ENCODE results near the gene SDC3.
A peak's percentile ranks its signal among the peaks of the same experiment; 100 is the strongest.
"Not testable (repeated sequence)": the region's sequence is repeated elsewhere in the genome, so short reads cannot be mapped to it uniquely, and the experiment has no call there.

SDC3 gene

GRCh38 chr1:30947212-30947611 is 38.7 kb upstream of the SDC3 start:
- Histone ChIP-seq H3K9ac (ENCODE audit: low read depth, low read length) (no peak overlapping the region), H3K9me3 (ENCODE audit: control insufficient read depth, insufficient read depth, low read length) (no peaks in the 10 kb centered on the region), H3K4me3 (ENCODE audit: low read depth, low read length) (no peak overlapping the region), H3K27ac (ENCODE audit: low read depth, low read length) (no peak overlapping the region), H3K27me3 (ENCODE audit: control insufficient read depth, insufficient read depth, low read length) (no peaks in the 10 kb centered on the region), H3K4me1 (ENCODE audit: control insufficient read depth, insufficient read depth, low read length) (no peaks in the 10 kb centered on the region), H3K36me3 (ENCODE audit: control insufficient read depth, insufficient read depth, low read length) (peaks cover 88% of the 10 kb centered on the region)

DNA sequence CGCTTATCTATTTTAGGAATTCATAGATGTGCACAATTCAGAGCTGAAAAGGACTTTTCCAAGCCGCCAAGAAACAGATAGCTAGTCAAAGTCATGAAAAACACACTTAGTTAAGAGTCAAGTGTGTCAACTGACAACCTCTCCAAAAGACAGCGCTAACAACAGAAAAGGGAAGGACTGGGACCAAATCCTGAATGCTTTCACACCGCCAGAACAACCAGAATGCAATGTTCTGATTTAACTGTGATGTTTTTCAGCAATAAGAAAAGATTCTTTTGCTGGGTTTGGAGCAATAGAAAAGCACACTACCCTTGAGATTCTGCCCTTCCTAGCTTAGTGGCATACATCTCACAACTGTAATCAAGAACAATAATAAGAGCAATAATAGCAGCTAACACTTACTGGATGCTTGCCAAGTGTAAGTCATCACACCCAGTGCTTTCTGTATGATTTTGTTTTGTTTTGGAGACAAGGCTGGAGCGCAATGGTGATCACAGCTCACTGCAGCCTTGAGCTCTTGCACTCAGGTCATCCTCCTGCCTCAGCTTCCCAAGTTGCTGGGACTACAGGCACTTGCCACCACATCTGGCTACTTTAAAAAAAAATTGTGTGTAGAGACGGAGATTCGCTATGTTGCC is 33.9 kb upstream of the SDC3 start:
- H3K27ac ChIP-seq (ENCODE audit: low read depth, low read length) = no peak overlapping the region
- H3K4me1 ChIP-seq (ENCODE audit: control insufficient read depth, insufficient read depth, low read length) = no peaks in the 10 kb centered on the region
- no peaks in the 10 kb centered on the region for H3K27me3 ChIP-seq (ENCODE audit: control insufficient read depth, insufficient read depth, low read length)
- H3K4me3 ChIP-seq (ENCODE audit: low read depth, low read length) = no peak overlapping the region
- no peak overlapping the region for H3K9ac ChIP-seq (ENCODE audit: low read depth, low read length)
- H3K36me3 ChIP-seq (ENCODE audit: control insufficient read depth, insufficient read depth, low read length) = peaks cover 89% of the 10 kb centered on the region
- H3K9me3 ChIP-seq (ENCODE audit: control insufficient read depth, insufficient read depth, low read length) = no peaks in the 10 kb centered on the region

GRCh38 chr1:30940541-30940940 is 32.0 kb upstream of the SDC3 start:
- Histone ChIP-seq H3K9ac (ENCODE audit: low read depth, low read length) (no peak overlapping the region), H3K4me1 (ENCODE audit: control insufficient read depth, insufficient read depth, low read length) (no peaks in the 10 kb centered on the region), H3K27me3 (ENCODE audit: control insufficient read depth, insufficient read depth, low read length) (no peaks in the 10 kb centered on the region), H3K27ac (ENCODE audit: low read depth, low read length) (no peak overlapping the region), H3K9me3 (ENCODE audit: control insufficient read depth, insufficient read depth, low read length) (no peaks in the 10 kb centered on the region), H3K36me3 (ENCODE audit: control insufficient read depth, insufficient read depth, low read length) (peaks cover 89% of the 10 kb centered on the region), H3K4me3 (ENCODE audit: low read depth, low read length) (no peak overlapping the region)

- no peak overlapping the region for H3K27ac ChIP-seq (ENCODE audit: low read depth, low read length)
- H3K36me3 ChIP-seq (ENCODE audit: control insufficient read depth, insufficient read depth, low read length) = peaks cover 87% of the 10 kb centered on the region
- H3K27me3 ChIP-seq (ENCODE audit: control insufficient read depth, insufficient read depth, low read length) = no peaks in the 10 kb centered on the region
- no peak overlapping the region for H3K9ac ChIP-seq (ENCODE audit: low read depth, low read length)
- no peak overlapping the region for H3K4me3 ChIP-seq (ENCODE audit: low read depth, low read length)
- no peaks in the 10 kb centered on the region for H3K9me3 ChIP-seq (ENCODE audit: control insufficient read depth, insufficient read depth, low read length)
- no peaks in the 10 kb centered on the region for H3K4me1 ChIP-seq (ENCODE audit: control insufficient read depth, insufficient read depth, low read length)
Observed at GRCh38 chr1:30936541-30937171, 28.1 kb upstream of the SDC3 start.

DNA sequence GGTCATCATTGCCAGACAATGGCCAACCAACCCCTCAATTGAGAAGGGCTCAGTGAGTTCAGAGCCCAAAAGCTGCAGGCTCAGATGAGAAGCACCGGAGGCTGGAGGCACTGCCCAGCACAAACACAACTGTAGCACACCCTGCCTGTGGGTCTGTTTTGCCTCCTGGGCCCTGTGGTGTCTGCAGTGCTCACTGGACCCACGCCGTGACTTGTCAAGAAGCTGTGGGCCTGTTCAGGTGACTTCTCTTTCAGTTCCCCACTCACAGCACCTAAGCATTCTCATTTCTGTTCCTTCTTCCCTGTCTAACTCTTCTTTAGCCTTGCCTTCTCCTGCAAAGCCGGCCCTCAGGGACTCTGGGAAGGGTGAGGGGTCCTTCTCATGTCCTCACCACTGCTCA is 27.2 kb upstream of the SDC3 start:
- H3K36me3 ChIP-seq (ENCODE audit: control insufficient read depth, insufficient read depth, low read length) = peaks cover 78% of the 10 kb centered on the region
- not testable (repeated sequence) for H3K9me3 ChIP-seq (ENCODE audit: control insufficient read depth, insufficient read depth, low read length); H3K27me3 ChIP-seq (ENCODE audit: control insufficient read depth, insufficient read depth, low read length); H3K27ac ChIP-seq (ENCODE audit: low read depth, low read length); H3K4me1 ChIP-seq (ENCODE audit: control insufficient read depth, insufficient read depth, low read length); H3K4me3 ChIP-seq (ENCODE audit: low read depth, low read length); H3K9ac ChIP-seq (ENCODE audit: low read depth, low read length)

- Histone ChIP-seq H3K27me3 (ENCODE audit: control insufficient read depth, insufficient read depth, low read length) (no peaks in the 10 kb centered on the region), H3K9me3 (ENCODE audit: control insufficient read depth, insufficient read depth, low read length) (no peaks in the 10 kb centered on the region), H3K27ac (ENCODE audit: low read depth, low read length) (peak overlapping the region; percentile 18), H3K36me3 (ENCODE audit: control insufficient read depth, insufficient read depth, low read length) (peaks cover 67% of the 10 kb centered on the region), H3K4me1 (ENCODE audit: control insufficient read depth, insufficient read depth, low read length) (no peaks in the 10 kb centered on the region), H3K9ac (ENCODE audit: low read depth, low read length) (no peak overlapping the region), H3K4me3 (ENCODE audit: low read depth, low read length) (no peak overlapping the region)
Observed at GRCh38 chr1:30934613-30935012, 26.1 kb upstream of the SDC3 start.

- H3K9me3 ChIP-seq (ENCODE audit: control insufficient read depth, insufficient read depth, low read length) = no peaks in the 10 kb centered on the region
- H3K4me3 ChIP-seq (ENCODE audit: low read depth, low read length) = no peak overlapping the region
- H3K27ac ChIP-seq (ENCODE audit: low read depth, low read length) = peak overlapping the region; percentile 18
- H3K4me1 ChIP-seq (ENCODE audit: control insufficient read depth, insufficient read depth, low read length) = no peaks in the 10 kb centered on the region
- no peaks in the 10 kb centered on the region for H3K27me3 ChIP-seq (ENCODE audit: control insufficient read depth, insufficient read depth, low read length)
- H3K9ac ChIP-seq (ENCODE audit: low read depth, low read length) = no peak overlapping the region
- H3K36me3 ChIP-seq (ENCODE audit: control insufficient read depth, insufficient read depth, low read length) = peaks cover 59% of the 10 kb centered on the region
Observed at GRCh38 chr1:30933874-30934252, 25.3 kb upstream of the SDC3 start.

GRCh38 chr1:30930631-30931173 is 22.1 kb upstream of the SDC3 start:
- H3K4me3 ChIP-seq (ENCODE audit: low read depth, low read length) = no peak overlapping the region
- H3K9ac ChIP-seq (ENCODE audit: low read depth, low read length) = no peak overlapping the region
- H3K27ac ChIP-seq (ENCODE audit: low read depth, low read length) = no peak overlapping the region
- no peaks in the 10 kb centered on the region for H3K9me3 ChIP-seq (ENCODE audit: control insufficient read depth, insufficient read depth, low read length)
- H3K4me1 ChIP-seq (ENCODE audit: control insufficient read depth, insufficient read depth, low read length) = no peaks in the 10 kb centered on the region; the same call in 1 of the 2 replicates
- no peaks in the 10 kb centered on the region for H3K27me3 ChIP-seq (ENCODE audit: control insufficient read depth, insufficient read depth, low read length)
- H3K36me3 ChIP-seq (ENCODE audit: control insufficient read depth, insufficient read depth, low read length) = peaks cover 33% of the 10 kb centered on the region

DNA sequence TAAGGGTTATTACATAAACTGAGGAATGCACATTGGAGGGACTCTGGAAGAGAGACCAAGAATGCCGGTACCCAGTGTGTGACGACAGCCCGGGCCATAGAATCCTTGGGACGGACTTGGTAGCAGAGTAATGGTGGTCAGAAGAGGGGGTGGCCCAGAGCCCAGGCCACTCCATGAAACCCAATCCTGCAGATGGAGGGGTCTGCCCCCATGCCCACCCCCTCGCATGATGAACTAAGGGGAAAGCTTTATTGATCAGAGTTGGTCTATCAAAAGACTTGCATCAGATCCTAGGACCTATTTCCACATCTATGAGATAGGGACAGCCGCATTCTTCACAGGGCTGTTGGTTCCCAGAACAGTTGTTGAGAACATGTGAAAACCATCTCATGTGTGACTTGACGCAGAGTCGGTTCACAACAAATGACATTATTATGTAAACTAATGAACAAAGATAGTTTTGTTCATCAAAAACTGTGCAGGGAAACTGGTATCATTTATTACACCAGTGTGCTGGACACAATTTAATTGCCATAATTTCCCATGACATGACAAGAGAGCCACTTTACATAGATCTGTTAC is 21.5 kb upstream of the SDC3 start:
- H3K27ac ChIP-seq (ENCODE audit: low read depth, low read length) = peak overlapping the region; percentile 22
- no peaks in the 10 kb centered on the region for H3K9me3 ChIP-seq (ENCODE audit: control insufficient read depth, insufficient read depth, low read length)
- H3K9ac ChIP-seq (ENCODE audit: low read depth, low read length) = no peak overlapping the region

GRCh38 chr1:30929135-30929889 is 20.8 kb upstream of the SDC3 start:
- Histone ChIP-seq H3K4me1 (ENCODE audit: control insufficient read depth, insufficient read depth, low read length) (no peaks in the 10 kb centered on the region; the same call in 1 of the 2 replicates), H3K9me3 (ENCODE audit: control insufficient read depth, insufficient read depth, low read length) (no peaks in the 10 kb centered on the region), H3K36me3 (ENCODE audit: control insufficient read depth, insufficient read depth, low read length) (peaks cover 21% of the 10 kb centered on the region), H3K27ac (ENCODE audit: low read depth, low read length) (peak overlapping the region; percentile 18), H3K9ac (ENCODE audit: low read depth, low read length) (no peak overlapping the region), H3K4me3 (ENCODE audit: low read depth, low read length) (no peak overlapping the region), H3K27me3 (ENCODE audit: control insufficient read depth, insufficient read depth, low read length) (no peaks in the 10 kb centered on the region)

More for the DNA sequence above, 21.5 kb upstream of the SDC3 start:
- H3K4me3 ChIP-seq (ENCODE audit: low read depth, low read length) = no peak overlapping the region
- H3K27me3 ChIP-seq (ENCODE audit: control insufficient read depth, insufficient read depth, low read length) = no peaks in the 10 kb centered on the region
- H3K4me1 ChIP-seq (ENCODE audit: control insufficient read depth, insufficient read depth, low read length) = no peaks in the 10 kb centered on the region; the same call in 1 of the 2 replicates
- H3K36me3 ChIP-seq (ENCODE audit: control insufficient read depth, insufficient read depth, low read length) = peaks cover 29% of the 10 kb centered on the region

- H3K9me3 ChIP-seq (ENCODE audit: control insufficient read depth, insufficient read depth, low read length) = no peaks in the 10 kb centered on the region
- H3K36me3 ChIP-seq (ENCODE audit: control insufficient read depth, insufficient read depth, low read length) = peaks cover 16% of the 10 kb centered on the region
- H3K4me3 ChIP-seq (ENCODE audit: low read depth, low read length) = no peak overlapping the region
- H3K27me3 ChIP-seq (ENCODE audit: control insufficient read depth, insufficient read depth, low read length) = no peaks in the 10 kb centered on the region
- no peak overlapping the region for H3K27ac ChIP-seq (ENCODE audit: low read depth, low read length)
- no peaks in the 10 kb centered on the region; the same call in 1 of the 2 replicates for H3K4me1 ChIP-seq (ENCODE audit: control insufficient read depth, insufficient read depth, low read length)
- H3K9ac ChIP-seq (ENCODE audit: low read depth, low read length) = no peak overlapping the region
Observed at GRCh38 chr1:30928789-30929134, 20.2 kb upstream of the SDC3 start.

All from HUES48 (cell line).